Heart right ventricle (tissue), 16 donors: ENCODE results near the gene TNRC6B. TPM values are rescaled to one million over a fixed set of nuclear protein-coding genes. Genes with fewer than 3 reads are reported as not detected.

Source experiments
- ATAC-seq, 8 donors: fragments of 200-7000 bp; cut with Tn5 transposase; one replicate each; pipeline ENCODE4 v1.9.1; 2020; ENCODE audit warnings: mild to moderate bottlenecking in 8 of 8, moderate library complexity in 8 of 8, moderate number of reproducible peaks in 1 of 8
- DNase-seq, 2 donors: peaks; one replicate each; pipeline ENCODE4 v3.0.0-alpha.2; 2020
- H3K27ac ChIP-seq, 10 donors: fragments of 200-600 bp; sonication (generic) in 2 of 10; one replicate each; pipeline versions ENCODE4 v1.5.0 to v1.8.0; 2020 to 2022; ENCODE audit warnings: mild to moderate bottlenecking in 3 of 10
- H3K27me3 ChIP-seq, 7 donors: fragments of 200-600 bp; one replicate each; pipeline ENCODE4 v1.8.0; 2021 to 2022; ENCODE audit warnings: mild to moderate bottlenecking in 2 of 7
- H3K36me3 ChIP-seq, 9 donors: fragments of 200-600 bp; sonication (generic) in 1 of 9; one replicate each; pipeline versions ENCODE4 v1.5.0 to v1.8.0; 2020 to 2022; ENCODE audit warnings: mild to moderate bottlenecking in 2 of 9
- H3K4me1 ChIP-seq, 9 donors: fragments of 200-600 bp; sonication (generic) in 1 of 9; one replicate each; pipeline versions ENCODE4 v1.5.0 to v1.8.0; 2020 to 2022; ENCODE audit warnings: mild to moderate bottlenecking in 4 of 9
- H3K4me3 ChIP-seq, 10 donors: fragments of 200-600 bp; sonication (generic) in 2 of 10; one replicate each; pipeline versions ENCODE4 v1.5.0 to v1.8.0; 2020 to 2022; ENCODE audit warnings: mild to moderate bottlenecking in 7 of 10, moderate library complexity in 2 of 10
- H3K9me3 ChIP-seq, 11 donors: fragments of 200-600 bp in 10 of 11; sonication (generic) in 2 of 11; one replicate each; pipeline versions ENCODE4 v1.5.0 to v1.8.0; 2013 to 2022; ENCODE audit warnings: mild to moderate bottlenecking in 2 of 11, control low read depth in 1 of 11, moderate library complexity in 1 of 11
- CTCF ChIP-seq, 9 donors: fragments of 200-600 bp; sonication (generic) in 2 of 9; IDR thresholded peaks; one replicate each; pipeline versions ENCODE4 v1.5.0 to v1.8.0; 2021 to 2022; ENCODE audit warnings: antibody characterized with exemption in 9 of 9, mild to moderate bottlenecking in 5 of 9, moderate library complexity in 1 of 9
- WGBS, 2 donors: extraction: QIAGEN DNeasy Blood & Tissue Kit; methylation state at CpG; one replicate each; pipeline ENCODE4 v1.1.7; 2013; ENCODE audit warnings: inconsistent platforms in 1 of 2; 5-methylcytosine and 5-hydroxymethylcytosine counted together
- intact Hi-C, 10 donors: fragments of 100-400 bp; cut with DNase I; formaldehyde crosslinking; loops; one replicate each; pipeline versions ENCODE4 v1.11.1 to v1.14.2; 2022
- polyA plus RNA-seq, 2 donors: library from polyadenylated mRNA; stranded (reverse); fragments of 200-250 nt; gene quantifications; one replicate each; pipeline ENCODE4 v1.2.3, GENCODE V29; 2013
- total RNA-seq, 10 donors: library from RNA; stranded (reverse); fragmentation: NEBNext Ultra II Directional in 3 of 10; extraction: Animal tissue kit (Norgen Biotek cat#: 25700) in 3 of 10; gene quantifications; one replicate each; pipeline versions ENCODE4 v1.2.1 to v1.2.4, GENCODE V29; 2021 to 2023
- donor health status: Arrhythmogenic right ventricular cardiomyopathy.
- donor health status: ischemic (EF 13 %, LVEDD 7.1; RV severe dilation, severe dysfunction).
- donor health status: healthy with polysubstance abuse.
- donor health status: DM: no; HTN: yes; CAD: no.
- donor health status: DM: no; HTN: no; CAD: no.
- donor health status: ischemic (EF 25% LVEDD 6.9; RV normal size, moderate dysfunction).
- donor health status: ischemic (EF 25% LVEDD 5.7; RV mildly dilated, moderate dysfunction).
- donor health status: healthy.
- donor health status: DM: yes; HTN: yes; CAD: no.
- donor health status: Ischemic cardiomyopathy.
- donor health status: ischemic (EF 35%, LVEDD 5.7; RV mildly dilated, moderate dysfunction).
- donor health status: nonischemic (EF 11% LVEDD 7.7; RV severe dilation, severe dysfunction).
- donor health status: DM: yes; HTN: yes; CAD: no.
- donor health status: PGD.
- donor health status: ischemic (EF 29% LVEDD 5.4; RV normal size, mild dysfunction).
- donor health status: nonischemic (EF 23%, LVEDD 6.1; RV moderate dilation, normal function).

Gene TNRC6B
- total and polyA plus RNA-seq, 12 donors: 1.7 to 62.5 (median 53.9) TPM

- 93 to 94% methylated on average over 17 of the region's 17 CpGs for WGBS, 2 donors
- DNase-seq: no peak
- intact Hi-C loops: no loop called here
- H3K9me3 ChIP-seq: no peaks in the 10 kb centered on the region
- no peak for TF ChIP-seq CTCF (IDR thresholded peaks at IDR 0.05)
- H3K27me3 ChIP-seq: no peaks in the 10 kb centered on the region
- H3K4me3 ChIP-seq: no peak overlapping the region
- peaks cover 0 to 22% (median 13%) of the 10 kb centered on the region in 9 donors for H3K4me1 ChIP-seq
- H3K27ac ChIP-seq: peak overlapping the region in 1 of 10 donors; percentile 75
- ATAC-seq: no peak
- H3K36me3 ChIP-seq: peaks cover 0 to 93% (median 53%) of the 10 kb centered on the region in 9 donors
Measured at GRCh38 chr22:40322818-40323447, 145.2 kb downstream of the TNRC6B start.

GRCh38 chr22:40323681-40324171 is 146.0 kb downstream of the TNRC6B start:
- DNase-seq (no peak), ATAC-seq (no peak)
- H3K4me3 ChIP-seq: no peak overlapping the region
- no peaks in the 10 kb centered on the region for H3K9me3 ChIP-seq
- peaks cover 0 to 88% (median 47%) of the 10 kb centered on the region in 9 donors for H3K36me3 ChIP-seq
- TF ChIP-seq CTCF (IDR thresholded peaks at IDR 0.05): no peak
- no peaks in the 10 kb centered on the region for H3K27me3 ChIP-seq
- intact Hi-C loops: no loop called here
- H3K4me1 ChIP-seq: peaks cover 0 to 27% (median 13%) of the 10 kb centered on the region in 9 donors
- WGBS, 2 donors: 84 to 91% methylated on average over 8 of the region's 8 CpGs
- H3K27ac ChIP-seq: peak overlapping the region in 1 of 10 donors; percentile 75

GRCh38 chr22:40324468-40325305 is 147.0 kb downstream of the TNRC6B start:
- no peaks in the 10 kb centered on the region for H3K9me3 ChIP-seq
- peak in 1 of 8 donors; percentile 42 for ATAC-seq
- TF ChIP-seq CTCF (IDR thresholded peaks at IDR 0.05): no peak
- no peaks in the 10 kb centered on the region for H3K27me3 ChIP-seq
- no peak overlapping the region for H3K4me3 ChIP-seq
- intact Hi-C loops: loop anchor here in 1 of 10 donors (5.0 kb wide), 1 partner anchor 32 kb away; no protein-coding TSS in a partner anchor
- peak overlapping the region in 1 of 10 donors; percentile 75 for H3K27ac ChIP-seq
- WGBS, 2 donors: 85 to 86% methylated on average over 19 of the region's 19 CpGs
- H3K36me3 ChIP-seq: peaks cover 0 to 87% (median 42%) of the 10 kb centered on the region in 9 donors
- DNase-seq: no peak
- peaks cover 0 to 35% (median 13%) of the 10 kb centered on the region in 9 donors for H3K4me1 ChIP-seq

GRCh38 chr22:40325315-40325714 is 147.6 kb downstream of the TNRC6B start:
- Histone ChIP-seq H3K4me1 (peaks cover 0 to 42% (median 13%) of the 10 kb centered on the region in 9 donors), H3K27ac (peak overlapping the region in 1 of 10 donors; percentile 75), H3K27me3 (no peaks in the 10 kb centered on the region), H3K36me3 (peaks cover 0 to 87% (median 38%) of the 10 kb centered on the region in 9 donors), H3K9me3 (no peaks in the 10 kb centered on the region), H3K4me3 (no peak overlapping the region)
- TF ChIP-seq CTCF (IDR thresholded peaks at IDR 0.05): no peak
- WGBS, 2 donors: 96 to 98% methylated on average over 6 of the region's 6 CpGs
- ATAC-seq (no peak), DNase-seq (no peak)
- intact Hi-C loops: loop anchor here in 1 of 10 donors (5.0 kb wide), 1 partner anchor 33 kb away; no protein-coding TSS in a partner anchor
